ENCODE data around the gene MYRFL.

DNA sequence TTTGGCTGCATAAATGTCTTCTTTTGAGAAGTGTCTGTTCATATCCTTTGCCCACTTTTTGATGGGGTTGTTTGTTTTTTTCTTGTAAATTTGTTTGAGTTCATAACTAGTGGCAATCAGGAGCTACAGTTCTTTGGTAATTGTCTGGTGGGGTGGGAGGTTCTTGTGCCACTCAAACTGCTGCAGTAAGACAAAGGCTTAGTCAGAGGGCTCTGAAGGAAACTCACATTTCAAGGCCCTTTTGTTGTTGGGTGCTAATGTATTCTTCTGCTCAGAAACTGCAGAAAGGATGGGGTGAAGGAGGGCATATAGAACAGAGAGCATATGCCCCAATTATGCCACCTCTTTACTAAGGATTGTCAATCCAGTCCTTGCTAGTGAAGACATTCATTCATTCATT, 21.9 kb downstream of the MYRFL start:
- TF ChIP-seq POLR2AphosphoS5 (IDR thresholded peaks at IDR 0.05) (no peak), POLR2A (IDR thresholded peaks at IDR 0.05) (no peak)
